ENCODE results near the gene P3H4. TPM values are rescaled to one million over a fixed set of nuclear protein-coding genes. Genes with fewer than 3 reads are reported as not detected.
A peak's percentile ranks its signal among the peaks of the same experiment; 100 is the strongest.
"Not testable (repeated sequence)": the region's sequence is repeated elsewhere in the genome, so short reads cannot be mapped to it uniquely, and the experiment has no call there.

Gene P3H4
- 10 to 100 TPM in 1 of 4 donors, 1 to 10 TPM in 3; 8.5 to 18.6 (median 9.2) TPM for total RNA-seq

GRCh38 chr17:41811549-41812380 is at the start of gene P3H4:
P3H4 (minus strand) TSS chr17:41811949; CDS start chr17:41811915, 34 bp downstream.
- WGBS: 0% methylated on average over 15 of the region's 96 CpGs
- no peak for TF ChIP-seq EP300 (IDR thresholded peaks at IDR 0.05)
- TF ChIP-seq POLR2AphosphoS5 (IDR thresholded peaks at IDR 0.05): no peak
- peak; percentile 41 to 79 for TF ChIP-seq CTCF (IDR thresholded peaks at IDR 0.05)
- no peak for TF ChIP-seq POLR2A (IDR thresholded peaks at IDR 0.05)
- Histone ChIP-seq H3K27ac (peak within 1 kb of the TSS; percentile 66), H3K9me3 (no peaks in the 10 kb centered on the region), H3K4me3 (peak within 1 kb of the TSS; percentile 82), H3K27me3 (no peaks in the 10 kb centered on the region), H3K36me3 (peaks cover 5% of the 10 kb centered on the region), H3K4me1 (peaks cover 44% of the 10 kb centered on the region)
- DNase-seq (ENCODE audit: low spot score in 2 of 2): peak in 1 of 2 donors; percentile 81

GRCh38 chr17:41860254-41860931 is 48.6 kb upstream of the P3H4 start:
- no peaks in the 10 kb centered on the region for H3K36me3 ChIP-seq
- no peak overlapping the region for H3K27ac ChIP-seq
- DNase-seq (ENCODE audit: low spot score in 2 of 2): no peak
- TF ChIP-seq CTCF (IDR thresholded peaks at IDR 0.05) (no peak), POLR2A (IDR thresholded peaks at IDR 0.05) (no peak), POLR2AphosphoS5 (IDR thresholded peaks at IDR 0.05) (no peak), EP300 (IDR thresholded peaks at IDR 0.05) (no peak)
- H3K27me3 ChIP-seq: no peaks in the 10 kb centered on the region
- 66% methylated on average over 3 of the region's 3 CpGs for WGBS
- H3K4me3 ChIP-seq: no peak overlapping the region
- no peaks in the 10 kb centered on the region for H3K9me3 ChIP-seq
- H3K4me1 ChIP-seq: peaks cover 30% of the 10 kb centered on the region

- H3K27me3 ChIP-seq; DNase-seq (ENCODE audit: low spot score in 2 of 2); H3K4me3 ChIP-seq; H3K27ac ChIP-seq; H3K9me3 ChIP-seq: not testable (repeated sequence)
- WGBS: 78% methylated on average over 14 of the region's 14 CpGs
- Histone ChIP-seq H3K4me1 (peaks cover 11% of the 10 kb centered on the region), H3K36me3 (peaks cover 15% of the 10 kb centered on the region)
These were observed 39.6 kb upstream of the P3H4 start for GRCh38 chr17:41851382-41851781.

GRCh38 chr17:41849251-41849990 is 37.7 kb upstream of the P3H4 start:
- WGBS: 79% methylated on average over 4 of the region's 4 CpGs
- no peaks in the 10 kb centered on the region for H3K27me3 ChIP-seq
- TF ChIP-seq CTCF (IDR thresholded peaks at IDR 0.05): no peak
- no peak for TF ChIP-seq POLR2AphosphoS5 (IDR thresholded peaks at IDR 0.05)
- no peak for TF ChIP-seq EP300 (IDR thresholded peaks at IDR 0.05)
- no peak for TF ChIP-seq POLR2A (IDR thresholded peaks at IDR 0.05)
- H3K4me3 ChIP-seq: no peak overlapping the region
- DNase-seq (ENCODE audit: low spot score in 2 of 2): no peak
- no peak overlapping the region for H3K27ac ChIP-seq
- H3K4me1 ChIP-seq: peaks cover 11% of the 10 kb centered on the region
- H3K9me3 ChIP-seq: no peaks in the 10 kb centered on the region
- H3K36me3 ChIP-seq: peaks cover 9% of the 10 kb centered on the region

GRCh38 chr17:41848788-41849187 is 37.0 kb upstream of the P3H4 start:
- TF ChIP-seq POLR2AphosphoS5 (IDR thresholded peaks at IDR 0.05) (no peak), CTCF (IDR thresholded peaks at IDR 0.05) (no peak), POLR2A (IDR thresholded peaks at IDR 0.05) (no peak), EP300 (IDR thresholded peaks at IDR 0.05) (no peak)
- H3K4me3 ChIP-seq: no peak overlapping the region
- H3K36me3 ChIP-seq: peaks cover 3% of the 10 kb centered on the region
- H3K27me3 ChIP-seq: no peaks in the 10 kb centered on the region
- WGBS: 73% methylated on average over 4 of the region's 4 CpGs
- DNase-seq (ENCODE audit: low spot score in 2 of 2): no peak
- peaks cover 11% of the 10 kb centered on the region for H3K4me1 ChIP-seq
- no peaks in the 10 kb centered on the region for H3K9me3 ChIP-seq
- no peak overlapping the region for H3K27ac ChIP-seq

Measured in suprapubic skin (tissue), 4 donors.